ENCODE measurements around the gene NFKB1. TPM values are rescaled to one million over a fixed set of nuclear protein-coding genes. Genes with fewer than 3 reads are reported as not detected.
A peak's percentile ranks its signal among the peaks of the same experiment; 100 is the strongest.

Gene NFKB1
- total and polyA plus RNA-seq, 2 donors (not counting 1 experiment from before 2014, with no cell fraction given): 32.0 to 88.1 TPM

DNA sequence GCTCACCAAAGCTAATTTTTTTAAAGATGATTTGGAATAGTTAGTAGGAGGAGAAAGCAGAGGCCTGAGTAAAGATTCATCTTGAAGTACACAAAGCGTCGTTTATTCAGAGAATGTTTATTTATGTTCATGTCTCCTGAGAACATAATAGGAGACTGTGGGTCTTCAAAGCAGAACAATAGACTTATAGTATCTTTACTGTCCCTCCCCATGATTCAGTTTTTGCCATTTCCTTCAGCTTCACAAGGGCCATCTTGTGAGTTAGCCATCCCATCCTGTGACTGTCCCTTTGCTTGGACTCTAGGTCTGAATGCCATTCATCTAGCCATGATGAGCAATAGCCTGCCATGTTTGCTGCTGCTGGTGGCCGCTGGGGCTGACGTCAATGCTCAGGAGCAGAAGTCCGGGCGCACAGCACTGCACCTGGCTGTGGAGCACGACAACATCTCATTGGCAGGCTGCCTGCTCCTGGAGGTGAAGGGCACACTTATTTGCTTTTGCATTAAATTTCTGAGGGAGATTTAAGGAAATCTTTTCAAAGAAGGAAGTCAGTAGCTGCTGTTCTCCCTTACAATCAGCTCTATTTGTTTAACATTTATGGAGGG is 105.8 kb downstream of the NFKB1 start:
- no peaks in the 10 kb centered on the region for H3K4me1 ChIP-seq (ENCODE audit: control insufficient read depth in 2 of 2, insufficient read depth in 2 of 2, low read length in 2 of 2)
- no peak overlapping the region for H3K27ac ChIP-seq (ENCODE audit: low read length in 2 of 2)
- intact Hi-C loops (cut with micrococcal nuclease): no loop called here
- DNase-seq: no peak
- 100% methylated on average over 5 of the region's 7 CpGs for WGBS (ENCODE audit: insufficient coverage)
- no peaks in the 10 kb centered on the region for H3K9me3 ChIP-seq (ENCODE audit: control extremely low read depth in 1 of 3, control insufficient read depth in 2 of 3, insufficient read depth in 1 of 3, low read length in 2 of 3)
- H3K9me3 Mint-ChIP-seq (ENCODE audit: insufficient read depth): no peaks in the 10 kb centered on the region
- no peak for TF ChIP-seq EZH2 (IDR thresholded peaks at IDR 0.05; ENCODE audit: borderline replicate concordance, insufficient read depth, low read depth, low read length, poor library complexity, severe bottlenecking)
- TF ChIP-seq, protein P1, sequence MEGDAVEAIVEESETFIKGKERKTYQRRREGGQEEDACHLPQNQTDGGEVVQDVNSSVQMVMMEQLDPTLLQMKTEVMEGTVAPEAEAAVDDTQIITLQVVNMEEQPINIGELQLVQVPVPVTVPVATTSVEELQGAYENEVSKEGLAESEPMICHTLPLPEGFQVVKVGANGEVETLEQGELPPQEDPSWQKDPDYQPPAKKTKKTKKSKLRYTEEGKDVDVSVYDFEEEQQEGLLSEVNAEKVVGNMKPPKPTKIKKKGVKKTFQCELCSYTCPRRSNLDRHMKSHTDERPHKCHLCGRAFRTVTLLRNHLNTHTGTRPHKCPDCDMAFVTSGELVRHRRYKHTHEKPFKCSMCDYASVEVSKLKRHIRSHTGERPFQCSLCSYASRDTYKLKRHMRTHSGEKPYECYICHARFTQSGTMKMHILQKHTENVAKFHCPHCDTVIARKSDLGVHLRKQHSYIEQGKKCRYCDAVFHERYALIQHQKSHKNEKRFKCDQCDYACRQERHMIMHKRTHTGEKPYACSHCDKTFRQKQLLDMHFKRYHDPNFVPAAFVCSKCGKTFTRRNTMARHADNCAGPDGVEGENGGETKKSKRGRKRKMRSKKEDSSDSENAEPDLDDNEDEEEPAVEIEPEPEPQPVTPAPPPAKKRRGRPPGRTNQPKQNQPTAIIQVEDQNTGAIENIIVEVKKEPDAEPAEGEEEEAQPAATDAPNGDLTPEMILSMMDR (IDR thresholded peaks at IDR 0.05): no peak
- no peak overlapping the region for H3K4me3 ChIP-seq (ENCODE audit: control extremely low read depth in 1 of 5, extremely low read depth in 1 of 5, insufficient read depth in 1 of 5, low read depth in 2 of 5, low read length in 4 of 5)
- no peak overlapping the region for H3K4me2 ChIP-seq (replicated peaks; ENCODE audit: low read depth, low read length, poor library complexity, severe bottlenecking)
- H3K27me3 ChIP-seq (replicated peaks in 1 of 4; ENCODE audit: control extremely low read depth in 1 of 4, control insufficient read depth in 3 of 4, insufficient read depth in 4 of 4, low read length in 3 of 4): no peaks in the 10 kb centered on the region
- no peak overlapping the region for H3K4me3 Mint-ChIP-seq
- POLR2A ChIA-PET: no interaction called here
- no peak for ATAC-seq (ENCODE audit: low read depth)
- no peaks in the 10 kb centered on the region for H3K27me3 Mint-ChIP-seq
- H4K20me1 ChIP-seq (ENCODE audit: control insufficient read depth, insufficient read depth, low read length, poor library complexity, severe bottlenecking): no peaks in the 10 kb centered on the region
- no peak overlapping the region for H3K27ac Mint-ChIP-seq
- CTCF ChIA-PET: no interaction called here
- peaks cover 8% of the 10 kb centered on the region for H3K4me1 Mint-ChIP-seq
- H3K9ac ChIP-seq (ENCODE audit: low read length): no peak overlapping the region
- H3K36me3 ChIP-seq (replicated peaks in 1 of 2; ENCODE audit: control extremely low read depth in 1 of 2, control insufficient read depth in 1 of 2, extremely low read depth in 1 of 2, insufficient read depth in 2 of 2, low read length in 1 of 2): peaks cover 7 to 82% of the 10 kb centered on the region in 2 experiments
- no peak overlapping the region for H2AFZ ChIP-seq (ENCODE audit: insufficient read depth, low read depth, low read length, poor library complexity, severe bottlenecking)
- H3K79me2 ChIP-seq (ENCODE audit: control insufficient read depth, insufficient read depth, low read length): no peaks in the 10 kb centered on the region

DNA sequence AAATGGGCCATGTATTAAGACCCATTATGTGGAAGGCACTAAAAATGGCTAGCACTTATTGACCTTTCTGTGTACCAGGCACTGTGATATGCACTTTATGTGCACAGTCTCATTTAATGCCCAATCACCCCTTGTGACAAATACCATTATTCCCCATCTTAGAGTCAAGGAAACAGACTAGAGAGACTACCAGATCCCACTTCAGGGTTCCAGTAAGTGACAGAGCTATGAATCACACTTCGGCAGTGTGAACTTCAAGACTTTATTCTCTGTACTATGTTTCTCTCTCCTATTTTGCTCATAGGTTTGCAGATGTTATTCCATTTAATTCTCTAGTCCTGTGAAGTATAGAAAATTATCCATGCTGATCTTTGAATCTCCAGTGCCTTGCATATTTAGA is 107.0 kb downstream of the NFKB1 start:
- Mint-ChIP-seq H3K4me3 (no peak overlapping the region), H3K4me1 (peaks cover 20% of the 10 kb centered on the region), H3K9me3 (ENCODE audit: insufficient read depth) (no peaks in the 10 kb centered on the region), H3K27me3 (no peaks in the 10 kb centered on the region), H3K27ac (peak overlapping the region; percentile 10)
- DNase-seq (no peak), ATAC-seq (ENCODE audit: low read depth) (no peak)
- POLR2A ChIA-PET: no interaction called here
- CTCF ChIA-PET: interaction anchor here (1.3 kb wide), 1 partner anchor 10 kb away, joined by 3 read pairs; no protein-coding TSS in a partner anchor
- no peaks in the 10 kb centered on the region for H4K20me1 ChIP-seq (ENCODE audit: control insufficient read depth, insufficient read depth, low read length, poor library complexity, severe bottlenecking)
- no peak overlapping the region for H3K9ac ChIP-seq (ENCODE audit: low read length)
- peaks cover 11% of the 10 kb centered on the region in 2 donors for H3K4me1 ChIP-seq (ENCODE audit: control insufficient read depth in 2 of 2, insufficient read depth in 2 of 2, low read length in 2 of 2)
- no peak overlapping the region for H3K4me2 ChIP-seq (replicated peaks; ENCODE audit: low read depth, low read length, poor library complexity, severe bottlenecking)
- H3K36me3 ChIP-seq (replicated peaks in 1 of 2; ENCODE audit: control extremely low read depth in 1 of 2, control insufficient read depth in 1 of 2, extremely low read depth in 1 of 2, insufficient read depth in 2 of 2, low read length in 1 of 2): peaks cover 7 to 86% of the 10 kb centered on the region in 2 experiments
- no peak overlapping the region for H3K27ac ChIP-seq (ENCODE audit: low read length in 2 of 2)
- no peak overlapping the region for H2AFZ ChIP-seq (ENCODE audit: insufficient read depth, low read depth, low read length, poor library complexity, severe bottlenecking)
- TF ChIP-seq EZH2 (IDR thresholded peaks at IDR 0.05; ENCODE audit: borderline replicate concordance, insufficient read depth, low read depth, low read length, poor library complexity, severe bottlenecking): no peak
- TF ChIP-seq, protein P1 (IDR thresholded peaks at IDR 0.05): no peak
- H3K4me3 ChIP-seq (ENCODE audit: control extremely low read depth in 1 of 5, extremely low read depth in 1 of 5, insufficient read depth in 1 of 5, low read depth in 2 of 5, low read length in 4 of 5): no peak overlapping the region
- intact Hi-C loops (cut with micrococcal nuclease): no loop called here
- no peaks in the 10 kb centered on the region for H3K27me3 ChIP-seq (replicated peaks in 1 of 4; ENCODE audit: control extremely low read depth in 1 of 4, control insufficient read depth in 3 of 4, insufficient read depth in 4 of 4, low read length in 3 of 4)
- WGBS (ENCODE audit: insufficient coverage): no CpG with 5 or more reads among the region's 1 CpG
- H3K9me3 ChIP-seq (ENCODE audit: control extremely low read depth in 1 of 3, control insufficient read depth in 2 of 3, insufficient read depth in 1 of 3, low read length in 2 of 3): no peaks in the 10 kb centered on the region
- H3K79me2 ChIP-seq (ENCODE audit: control insufficient read depth, insufficient read depth, low read length): no peaks in the 10 kb centered on the region

Measured in B cell (primary cell).